Measurements from ENCODE around the gene MNAT1.

GRCh38 chr14:60760209-60760608, 25.6 kb downstream of the MNAT1 start:
- no peak for TF ChIP-seq POLR2A (IDR thresholded peaks at IDR 0.05)
- TF ChIP-seq, protein P1, sequence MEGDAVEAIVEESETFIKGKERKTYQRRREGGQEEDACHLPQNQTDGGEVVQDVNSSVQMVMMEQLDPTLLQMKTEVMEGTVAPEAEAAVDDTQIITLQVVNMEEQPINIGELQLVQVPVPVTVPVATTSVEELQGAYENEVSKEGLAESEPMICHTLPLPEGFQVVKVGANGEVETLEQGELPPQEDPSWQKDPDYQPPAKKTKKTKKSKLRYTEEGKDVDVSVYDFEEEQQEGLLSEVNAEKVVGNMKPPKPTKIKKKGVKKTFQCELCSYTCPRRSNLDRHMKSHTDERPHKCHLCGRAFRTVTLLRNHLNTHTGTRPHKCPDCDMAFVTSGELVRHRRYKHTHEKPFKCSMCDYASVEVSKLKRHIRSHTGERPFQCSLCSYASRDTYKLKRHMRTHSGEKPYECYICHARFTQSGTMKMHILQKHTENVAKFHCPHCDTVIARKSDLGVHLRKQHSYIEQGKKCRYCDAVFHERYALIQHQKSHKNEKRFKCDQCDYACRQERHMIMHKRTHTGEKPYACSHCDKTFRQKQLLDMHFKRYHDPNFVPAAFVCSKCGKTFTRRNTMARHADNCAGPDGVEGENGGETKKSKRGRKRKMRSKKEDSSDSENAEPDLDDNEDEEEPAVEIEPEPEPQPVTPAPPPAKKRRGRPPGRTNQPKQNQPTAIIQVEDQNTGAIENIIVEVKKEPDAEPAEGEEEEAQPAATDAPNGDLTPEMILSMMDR (IDR thresholded peaks at IDR 0.05), result no peak

Measured in tibial nerve (tissue), 3 donors.